Measurements from ENCODE around the gene SOWAHC.

DNA sequence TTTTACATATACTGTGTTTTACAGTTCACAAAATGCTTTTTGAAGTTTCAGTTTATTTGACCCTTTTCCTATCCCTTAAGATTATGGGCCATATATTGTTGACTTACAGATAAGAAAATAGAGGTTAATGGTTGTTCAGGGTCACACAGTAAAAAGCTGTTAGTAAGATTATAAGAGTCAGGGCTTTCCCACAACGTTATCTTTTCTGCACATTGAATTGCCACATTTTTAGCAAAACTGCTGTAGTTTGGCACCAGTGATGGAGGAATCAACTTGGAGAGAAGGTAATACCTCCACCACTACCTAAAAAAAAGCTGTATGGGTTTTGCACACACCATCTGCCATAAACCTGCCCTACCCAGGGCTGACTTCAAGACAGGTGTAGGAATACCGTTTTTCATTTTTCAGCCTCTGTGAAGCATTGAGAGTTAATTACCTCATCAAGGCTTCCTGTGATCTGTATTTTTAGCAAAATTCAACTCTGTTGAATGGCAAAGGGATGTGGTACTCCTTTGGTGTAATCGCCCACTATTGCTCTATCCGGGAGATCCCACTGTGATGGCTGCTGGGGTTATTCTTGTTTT lies 5.0 kb downstream of the SOWAHC start:
- TF ChIP-seq, protein P1, sequence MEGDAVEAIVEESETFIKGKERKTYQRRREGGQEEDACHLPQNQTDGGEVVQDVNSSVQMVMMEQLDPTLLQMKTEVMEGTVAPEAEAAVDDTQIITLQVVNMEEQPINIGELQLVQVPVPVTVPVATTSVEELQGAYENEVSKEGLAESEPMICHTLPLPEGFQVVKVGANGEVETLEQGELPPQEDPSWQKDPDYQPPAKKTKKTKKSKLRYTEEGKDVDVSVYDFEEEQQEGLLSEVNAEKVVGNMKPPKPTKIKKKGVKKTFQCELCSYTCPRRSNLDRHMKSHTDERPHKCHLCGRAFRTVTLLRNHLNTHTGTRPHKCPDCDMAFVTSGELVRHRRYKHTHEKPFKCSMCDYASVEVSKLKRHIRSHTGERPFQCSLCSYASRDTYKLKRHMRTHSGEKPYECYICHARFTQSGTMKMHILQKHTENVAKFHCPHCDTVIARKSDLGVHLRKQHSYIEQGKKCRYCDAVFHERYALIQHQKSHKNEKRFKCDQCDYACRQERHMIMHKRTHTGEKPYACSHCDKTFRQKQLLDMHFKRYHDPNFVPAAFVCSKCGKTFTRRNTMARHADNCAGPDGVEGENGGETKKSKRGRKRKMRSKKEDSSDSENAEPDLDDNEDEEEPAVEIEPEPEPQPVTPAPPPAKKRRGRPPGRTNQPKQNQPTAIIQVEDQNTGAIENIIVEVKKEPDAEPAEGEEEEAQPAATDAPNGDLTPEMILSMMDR (IDR thresholded peaks at IDR 0.05; ENCODE audit: low read depth, low read length), result no peak
- TF ChIP-seq POLR2A (IDR thresholded peaks at IDR 0.05; ENCODE audit: extremely low read depth, insufficient read length), result no peak
- TF ChIP-seq, protein P2, sequence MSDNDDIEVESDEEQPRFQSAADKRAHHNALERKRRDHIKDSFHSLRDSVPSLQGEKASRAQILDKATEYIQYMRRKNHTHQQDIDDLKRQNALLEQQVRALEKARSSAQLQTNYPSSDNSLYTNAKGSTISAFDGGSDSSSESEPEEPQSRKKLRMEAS (IDR thresholded peaks at IDR 0.05; ENCODE audit: low read depth, low read length), result no peak

Data from NB4 (cell line).